PFSK-1 (cell line): ENCODE results near the gene GALNS.

ENCODE experiments used
- FOXP2 ChIP-seq: optimal IDR thresholded peaks from 2 replicates; pipeline ENCODE3; 2011; ENCODE audit warnings: borderline replicate concordance, control low read depth, inconsistent platforms; ENCODE audit not compliant: insufficient read depth; ENCODE audit errors: extremely low read length, extremely low read depth
- POLR2AphosphoS5 ChIP-seq: IDR thresholded peaks from 2 replicates; pipeline ENCODE4 v1.6.1; 2012; ENCODE audit warnings: low read depth, mild to moderate bottlenecking, control low read depth, low read length, moderate library complexity
- SIN3A ChIP-seq: IDR thresholded peaks from 2 replicates; pipeline ENCODE4 v1.6.1; 2012; ENCODE audit warnings: mild to moderate bottlenecking, low read length, moderate library complexity, borderline replicate concordance; ENCODE audit not compliant: insufficient read depth
- TAF1 ChIP-seq: IDR thresholded peaks from 2 replicates; pipeline ENCODE4 v1.6.1; 2012; ENCODE audit warnings: low read length, control low read depth, borderline replicate concordance; ENCODE audit not compliant: insufficient read depth
- TF ChIP-seq, protein P1 (sequence below), 2 experiments: IDR thresholded peaks; 2 replicates each; pipeline versions ENCODE4 v1.6.1 to v1.8.0; 2011 to 2012; ENCODE audit warnings: low read depth in 2 of 2, low read length in 2 of 2, control low read depth in 1 of 2, inconsistent platforms in 1 of 2, mild to moderate bottlenecking in 1 of 2, moderate library complexity in 1 of 2; ENCODE audit not compliant: insufficient read depth in 1 of 2

The GALNS gene

DNA sequence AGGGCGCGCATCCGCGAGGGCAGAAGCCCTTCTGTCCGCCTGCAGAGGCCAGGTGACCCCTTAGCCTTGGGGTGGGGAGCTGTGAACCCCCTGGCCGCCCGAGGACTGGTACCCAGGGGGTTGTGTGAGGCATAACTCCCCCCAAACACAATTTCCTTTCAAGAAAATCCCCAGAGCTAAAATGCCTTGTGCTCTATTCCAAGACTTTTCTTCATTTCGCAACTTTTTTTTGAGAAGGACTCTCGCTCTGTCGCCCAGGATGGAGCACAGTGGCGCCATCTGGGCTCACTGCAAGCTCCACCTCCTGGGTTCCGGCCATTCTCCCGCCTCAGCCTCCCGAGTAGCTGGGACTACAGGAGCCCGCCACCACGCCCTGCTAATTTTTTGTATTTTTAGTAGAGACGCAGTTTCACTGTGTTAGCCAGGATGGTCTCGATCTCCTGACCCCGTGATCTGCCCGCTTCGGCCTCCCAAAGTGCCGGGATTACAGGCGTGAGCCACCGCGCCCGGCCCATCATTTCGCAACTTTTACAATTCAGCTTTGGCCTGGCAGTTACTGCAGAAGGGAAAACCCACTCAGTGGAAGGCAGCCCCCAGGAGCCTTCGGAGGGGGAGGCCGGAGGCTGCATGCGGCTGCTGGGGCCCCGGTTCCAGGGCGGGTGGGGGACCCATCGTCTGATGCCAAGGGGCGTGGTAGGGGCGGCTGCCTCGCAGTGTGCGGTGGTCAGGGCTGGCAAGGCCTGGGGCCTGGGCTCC, 44.1 kb downstream of the GALNS start:
- no peak for TF ChIP-seq SIN3A
- TF ChIP-seq TAF1: no peak
- peak; percentile 42; the same call in 1 of the 2 replicates for TF ChIP-seq POLR2AphosphoS5
- TF ChIP-seq, protein P1, sequence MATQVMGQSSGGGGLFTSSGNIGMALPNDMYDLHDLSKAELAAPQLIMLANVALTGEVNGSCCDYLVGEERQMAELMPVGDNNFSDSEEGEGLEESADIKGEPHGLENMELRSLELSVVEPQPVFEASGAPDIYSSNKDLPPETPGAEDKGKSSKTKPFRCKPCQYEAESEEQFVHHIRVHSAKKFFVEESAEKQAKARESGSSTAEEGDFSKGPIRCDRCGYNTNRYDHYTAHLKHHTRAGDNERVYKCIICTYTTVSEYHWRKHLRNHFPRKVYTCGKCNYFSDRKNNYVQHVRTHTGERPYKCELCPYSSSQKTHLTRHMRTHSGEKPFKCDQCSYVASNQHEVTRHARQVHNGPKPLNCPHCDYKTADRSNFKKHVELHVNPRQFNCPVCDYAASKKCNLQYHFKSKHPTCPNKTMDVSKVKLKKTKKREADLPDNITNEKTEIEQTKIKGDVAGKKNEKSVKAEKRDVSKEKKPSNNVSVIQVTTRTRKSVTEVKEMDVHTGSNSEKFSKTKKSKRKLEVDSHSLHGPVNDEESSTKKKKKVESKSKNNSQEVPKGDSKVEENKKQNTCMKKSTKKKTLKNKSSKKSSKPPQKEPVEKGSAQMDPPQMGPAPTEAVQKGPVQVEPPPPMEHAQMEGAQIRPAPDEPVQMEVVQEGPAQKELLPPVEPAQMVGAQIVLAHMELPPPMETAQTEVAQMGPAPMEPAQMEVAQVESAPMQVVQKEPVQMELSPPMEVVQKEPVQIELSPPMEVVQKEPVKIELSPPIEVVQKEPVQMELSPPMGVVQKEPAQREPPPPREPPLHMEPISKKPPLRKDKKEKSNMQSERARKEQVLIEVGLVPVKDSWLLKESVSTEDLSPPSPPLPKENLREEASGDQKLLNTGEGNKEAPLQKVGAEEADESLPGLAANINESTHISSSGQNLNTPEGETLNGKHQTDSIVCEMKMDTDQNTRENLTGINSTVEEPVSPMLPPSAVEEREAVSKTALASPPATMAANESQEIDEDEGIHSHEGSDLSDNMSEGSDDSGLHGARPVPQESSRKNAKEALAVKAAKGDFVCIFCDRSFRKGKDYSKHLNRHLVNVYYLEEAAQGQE (IDR thresholded peaks at IDR 0.05; ENCODE audit: insufficient read depth in 1 of 2, low read depth in 2 of 2, low read length in 2 of 2): no peak
- TF ChIP-seq FOXP2: no peak

DNA sequence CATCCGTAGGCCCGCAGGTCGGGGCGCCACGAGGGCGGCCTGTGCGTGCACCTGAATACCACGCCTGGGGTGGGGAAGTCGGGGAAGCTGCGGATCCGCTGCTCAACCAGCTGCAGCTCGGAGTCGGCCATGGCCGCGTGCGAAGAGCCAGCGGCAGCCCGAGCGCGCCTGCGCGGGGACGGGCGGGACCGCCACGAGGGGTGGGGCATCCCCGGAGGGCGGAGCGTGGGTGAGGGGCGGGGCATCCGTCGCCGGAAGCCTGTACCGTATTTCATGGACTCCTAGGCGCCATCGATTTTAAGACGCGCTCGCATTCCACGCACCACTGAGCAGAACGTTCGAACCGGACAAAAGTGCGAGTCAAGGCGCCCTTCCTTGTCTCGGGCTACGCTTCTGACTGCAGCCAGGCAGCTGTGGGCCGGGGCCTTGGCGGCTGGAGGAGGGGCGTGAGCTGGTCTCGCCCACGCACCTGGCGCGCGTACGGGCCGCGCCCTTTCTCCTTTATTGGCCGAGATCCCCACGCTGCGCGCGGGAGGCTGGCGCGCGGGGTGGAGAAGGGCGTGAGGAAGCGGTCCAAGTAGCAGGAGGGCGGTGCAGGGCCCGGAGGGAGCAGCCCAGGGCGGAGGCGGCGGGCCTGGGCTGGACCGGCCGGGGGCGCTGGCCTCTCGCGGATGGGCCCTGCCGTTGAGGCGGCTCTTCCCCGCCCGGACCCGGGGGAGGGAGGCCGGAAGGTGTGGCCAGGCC, 44.8 kb downstream of the GALNS start, which contains the start of gene APRT:
APRT (minus strand) TSS at position 160 of the 744 bp plus-strand sequence; CDS start at position 131, 29 bp downstream.
- TF ChIP-seq TAF1 (peak; percentile 72; the same call in 1 of the 2 replicates), SIN3A (no peak), POLR2AphosphoS5 (peak; percentile 71), FOXP2 (no peak)
- TF ChIP-seq, protein P1 (IDR thresholded peaks at IDR 0.05; ENCODE audit: insufficient read depth in 1 of 2, low read depth in 2 of 2, low read length in 2 of 2): peak in 1 of 2 experiments; percentile 46; a peak in 2 of 4 replicates

DNA sequence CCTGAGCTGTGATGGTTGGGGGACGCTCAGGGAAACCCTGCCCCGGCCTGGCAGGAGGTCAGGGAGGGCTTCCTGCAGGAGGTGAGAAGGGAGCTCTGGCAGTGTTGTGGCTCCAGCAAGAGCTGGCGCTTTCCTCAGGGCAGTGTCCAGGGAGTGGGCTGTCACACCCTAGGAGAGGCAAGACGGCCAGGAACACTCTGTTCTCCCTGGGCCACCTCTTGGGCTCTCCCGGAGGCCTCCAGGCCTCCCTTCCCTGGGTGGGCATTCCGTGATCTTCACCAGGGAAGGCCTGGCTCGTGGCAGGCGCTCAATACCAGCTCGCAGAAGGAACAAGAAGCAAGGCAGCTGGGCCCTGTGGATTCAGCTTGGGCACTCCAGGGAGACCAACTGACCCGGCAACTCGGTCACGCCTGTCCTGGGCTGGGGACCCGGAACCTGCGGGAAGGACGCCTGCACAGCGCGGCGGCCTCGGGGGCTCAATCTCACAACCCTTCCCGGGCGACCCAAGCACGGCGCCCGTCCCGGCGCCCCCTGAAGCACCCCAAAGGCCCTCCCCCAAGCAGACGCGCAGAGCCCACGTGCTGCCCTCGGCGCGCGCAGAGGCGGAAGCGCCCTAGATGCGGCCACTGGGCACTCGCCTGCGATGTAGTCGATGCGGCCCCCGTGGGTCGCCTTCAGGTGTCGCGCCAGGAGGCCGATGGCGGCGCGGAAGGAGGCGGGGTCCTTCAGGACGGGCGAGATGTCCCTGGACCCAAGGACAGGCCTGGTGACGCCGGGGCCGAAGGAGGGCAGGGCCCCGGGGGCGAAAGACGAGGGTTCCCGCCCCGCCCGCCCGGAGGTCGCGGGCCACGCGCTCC, 45.6 kb downstream of the GALNS start:
- TF ChIP-seq POLR2AphosphoS5: no peak
- no peak for TF ChIP-seq TAF1
- TF ChIP-seq, protein P1 (IDR thresholded peaks at IDR 0.05; ENCODE audit: insufficient read depth in 1 of 2, low read depth in 2 of 2, low read length in 2 of 2): no peak
- TF ChIP-seq SIN3A: no peak
- no peak for TF ChIP-seq FOXP2

- no peak for TF ChIP-seq TAF1
- TF ChIP-seq SIN3A: no peak
- TF ChIP-seq, protein P1 (IDR thresholded peaks at IDR 0.05; ENCODE audit: insufficient read depth in 1 of 2, low read depth in 2 of 2, low read length in 2 of 2): no peak
- TF ChIP-seq FOXP2: no peak
- no peak for TF ChIP-seq POLR2AphosphoS5
These were observed 46.4 kb downstream of the GALNS start for GRCh38 chr16:88810166-88810911.
